ENCODE data around the gene TNKS2.

- TF ChIP-seq, protein P1, sequence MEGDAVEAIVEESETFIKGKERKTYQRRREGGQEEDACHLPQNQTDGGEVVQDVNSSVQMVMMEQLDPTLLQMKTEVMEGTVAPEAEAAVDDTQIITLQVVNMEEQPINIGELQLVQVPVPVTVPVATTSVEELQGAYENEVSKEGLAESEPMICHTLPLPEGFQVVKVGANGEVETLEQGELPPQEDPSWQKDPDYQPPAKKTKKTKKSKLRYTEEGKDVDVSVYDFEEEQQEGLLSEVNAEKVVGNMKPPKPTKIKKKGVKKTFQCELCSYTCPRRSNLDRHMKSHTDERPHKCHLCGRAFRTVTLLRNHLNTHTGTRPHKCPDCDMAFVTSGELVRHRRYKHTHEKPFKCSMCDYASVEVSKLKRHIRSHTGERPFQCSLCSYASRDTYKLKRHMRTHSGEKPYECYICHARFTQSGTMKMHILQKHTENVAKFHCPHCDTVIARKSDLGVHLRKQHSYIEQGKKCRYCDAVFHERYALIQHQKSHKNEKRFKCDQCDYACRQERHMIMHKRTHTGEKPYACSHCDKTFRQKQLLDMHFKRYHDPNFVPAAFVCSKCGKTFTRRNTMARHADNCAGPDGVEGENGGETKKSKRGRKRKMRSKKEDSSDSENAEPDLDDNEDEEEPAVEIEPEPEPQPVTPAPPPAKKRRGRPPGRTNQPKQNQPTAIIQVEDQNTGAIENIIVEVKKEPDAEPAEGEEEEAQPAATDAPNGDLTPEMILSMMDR (IDR thresholded peaks at IDR 0.05) = no peak
- no peak for TF ChIP-seq POLR2A (IDR thresholded peaks at IDR 0.05)
Observed at GRCh38 chr10:91820144-91820543, 21.9 kb downstream of the TNKS2 start.

Measured in Peyer's patch (tissue), 4 donors.